ENCODE measurements around the gene KDM1A. TPM values are rescaled to one million over a fixed set of nuclear protein-coding genes. Genes with fewer than 3 reads are reported as not detected.

The KDM1A gene
- total and polyA plus RNA-seq, 4 donors: 7.4 to 46.7 (median 21.5) TPM

DNA sequence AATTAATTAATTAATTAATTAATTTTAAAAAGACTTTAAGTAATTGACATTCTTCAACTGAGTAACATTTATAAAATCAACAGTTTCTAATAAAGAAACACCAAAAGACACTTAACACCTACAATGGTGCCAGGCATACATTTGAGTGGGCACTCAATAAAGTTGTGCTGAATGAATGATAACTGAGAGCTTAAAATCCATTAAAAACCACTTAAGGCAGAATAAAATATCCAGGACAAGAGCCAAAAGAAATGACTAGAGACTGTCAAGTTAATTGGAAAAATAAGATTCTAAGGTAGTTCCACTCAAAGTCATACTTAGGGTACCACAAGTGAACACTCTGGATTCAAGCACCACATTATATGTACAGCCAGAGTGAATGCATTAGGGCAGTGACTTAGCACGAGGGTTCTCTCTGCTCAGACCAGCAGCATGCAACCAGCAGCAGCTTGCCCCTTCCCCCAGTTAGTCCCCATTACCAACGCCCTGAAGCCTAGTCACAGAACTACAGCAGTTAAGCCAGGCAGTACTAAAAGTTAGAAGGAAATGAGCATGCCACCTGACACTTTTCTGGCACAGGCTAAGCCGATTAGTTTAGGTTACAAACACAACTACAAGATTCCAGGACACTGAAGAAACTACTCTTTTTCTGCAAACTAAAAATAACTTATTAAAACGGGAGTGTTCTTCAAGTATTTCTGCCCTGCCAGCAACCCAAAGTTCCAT is 102.9 kb downstream of the KDM1A start:
- 50% methylated on average over 4 of the region's 4 CpGs for WGBS

DNA sequence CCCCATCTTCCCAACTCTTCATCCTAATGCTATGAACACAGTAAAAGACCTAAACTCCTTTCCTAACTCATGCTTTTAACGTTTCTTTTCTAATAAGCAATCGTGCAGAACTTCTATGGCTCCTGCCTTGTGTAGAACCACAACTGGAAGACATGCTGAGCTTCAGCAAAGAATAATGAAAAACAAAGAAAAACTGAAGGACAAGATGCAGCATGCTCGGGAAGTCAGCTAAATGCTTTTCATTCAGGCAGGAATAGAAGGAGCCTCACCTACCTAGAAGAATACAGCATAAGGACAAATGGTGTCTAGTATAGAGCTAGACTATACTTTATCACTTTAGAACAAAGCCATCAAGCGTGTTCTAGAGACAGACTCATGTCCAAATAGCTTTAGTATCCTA is 103.5 kb downstream of the KDM1A start:
- DNase-seq (ENCODE audit: low spot score): no peak
- H3K4me1 ChIP-seq (ENCODE audit: control insufficient read depth in 4 of 4, insufficient read depth in 4 of 4, low read length in 3 of 4): peaks cover 0 to 18% (median 4%) of the 10 kb centered on the region in 4 donors
- H3K27ac ChIP-seq (ENCODE audit: low read depth in 1 of 2, low read length in 2 of 2): no peak overlapping the region
- no peak overlapping the region for H3K4me3 ChIP-seq (ENCODE audit: low read depth in 1 of 3, low read length in 3 of 3)
- H3K9me3 ChIP-seq (ENCODE audit: control insufficient read depth in 4 of 4, low read length in 3 of 4): no peaks in the 10 kb centered on the region
- no peaks in the 10 kb centered on the region for H3K36me3 ChIP-seq (ENCODE audit: control insufficient read depth in 4 of 4, insufficient read depth in 3 of 4, low read depth in 1 of 4, low read length in 3 of 4)
- no peak overlapping the region for H3K9ac ChIP-seq (ENCODE audit: low read depth in 1 of 2, low read length in 2 of 2)
- 78% methylated on average over 4 of the region's 4 CpGs for WGBS
- TF ChIP-seq, protein P1, sequence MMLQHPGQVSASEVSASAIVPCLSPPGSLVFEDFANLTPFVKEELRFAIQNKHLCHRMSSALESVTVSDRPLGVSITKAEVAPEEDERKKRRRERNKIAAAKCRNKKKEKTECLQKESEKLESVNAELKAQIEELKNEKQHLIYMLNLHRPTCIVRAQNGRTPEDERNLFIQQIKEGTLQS (IDR thresholded peaks at IDR 0.05): no peak
- TF ChIP-seq YY1 (IDR thresholded peaks at IDR 0.05) (no peak), RXRA (IDR thresholded peaks at IDR 0.05) (no peak), EGR1 (IDR thresholded peaks at IDR 0.05; ENCODE audit: low read depth in 2 of 2) (no peak)
- no peaks in the 10 kb centered on the region for H3K27me3 ChIP-seq (ENCODE audit: control insufficient read depth in 4 of 4, insufficient read depth in 4 of 4, low read length in 3 of 4)

More for the DNA sequence above, 102.9 kb downstream of the KDM1A start:
- no peak for TF ChIP-seq YY1 (IDR thresholded peaks at IDR 0.05)
- Histone ChIP-seq H3K9ac (ENCODE audit: low read depth in 1 of 2, low read length in 2 of 2) (no peak overlapping the region), H3K27ac (ENCODE audit: low read depth in 1 of 2, low read length in 2 of 2) (no peak overlapping the region), H3K36me3 (ENCODE audit: control insufficient read depth in 4 of 4, insufficient read depth in 3 of 4, low read depth in 1 of 4, low read length in 3 of 4) (no peaks in the 10 kb centered on the region), H3K9me3 (ENCODE audit: control insufficient read depth in 4 of 4, low read length in 3 of 4) (no peaks in the 10 kb centered on the region), H3K27me3 (ENCODE audit: control insufficient read depth in 4 of 4, insufficient read depth in 4 of 4, low read length in 3 of 4) (no peaks in the 10 kb centered on the region), H3K4me1 (ENCODE audit: control insufficient read depth in 4 of 4, insufficient read depth in 4 of 4, low read length in 3 of 4) (peaks cover 0 to 18% (median 4%) of the 10 kb centered on the region in 4 donors), H3K4me3 (ENCODE audit: low read depth in 1 of 3, low read length in 3 of 3) (no peak overlapping the region)
- DNase-seq (ENCODE audit: low spot score): no peak

DNA sequence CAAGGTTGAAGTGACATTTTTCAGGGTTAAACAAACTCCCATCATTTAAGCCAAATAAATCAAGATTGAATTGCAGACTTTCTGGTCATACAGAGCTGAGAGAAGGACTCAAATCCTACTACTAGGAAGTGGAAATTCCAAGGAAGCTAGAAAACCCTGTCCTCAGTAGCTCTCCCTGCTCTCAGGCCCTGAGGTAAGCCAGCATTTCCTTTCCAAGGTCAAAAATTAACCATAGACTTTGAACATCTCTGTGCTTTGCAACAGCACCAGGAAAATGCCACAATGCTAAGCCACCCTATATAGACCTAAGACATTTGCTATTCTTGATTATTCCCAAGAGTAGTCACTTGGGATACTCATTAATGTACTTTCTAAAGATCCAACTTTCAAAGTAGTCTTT is 104.3 kb downstream of the KDM1A start:
- Histone ChIP-seq H3K4me1 (ENCODE audit: control insufficient read depth in 4 of 4, insufficient read depth in 4 of 4, low read length in 3 of 4) (peaks cover 0 to 18% (median 4%) of the 10 kb centered on the region in 4 donors), H3K9me3 (ENCODE audit: control insufficient read depth in 4 of 4, low read length in 3 of 4) (no peaks in the 10 kb centered on the region), H3K9ac (ENCODE audit: low read depth in 1 of 2, low read length in 2 of 2) (no peak overlapping the region), H3K4me3 (ENCODE audit: low read depth in 1 of 3, low read length in 3 of 3) (no peak overlapping the region), H3K27ac (ENCODE audit: low read depth in 1 of 2, low read length in 2 of 2) (no peak overlapping the region), H3K27me3 (ENCODE audit: control insufficient read depth in 4 of 4, insufficient read depth in 4 of 4, low read length in 3 of 4) (no peaks in the 10 kb centered on the region), H3K36me3 (ENCODE audit: control insufficient read depth in 4 of 4, insufficient read depth in 3 of 4, low read depth in 1 of 4, low read length in 3 of 4) (no peaks in the 10 kb centered on the region)
- TF ChIP-seq HNF4G (IDR thresholded peaks at IDR 0.05): peak; percentile 29
- TF ChIP-seq NR2F2 (IDR thresholded peaks at IDR 0.05): no peak
- TF ChIP-seq, protein P2, sequence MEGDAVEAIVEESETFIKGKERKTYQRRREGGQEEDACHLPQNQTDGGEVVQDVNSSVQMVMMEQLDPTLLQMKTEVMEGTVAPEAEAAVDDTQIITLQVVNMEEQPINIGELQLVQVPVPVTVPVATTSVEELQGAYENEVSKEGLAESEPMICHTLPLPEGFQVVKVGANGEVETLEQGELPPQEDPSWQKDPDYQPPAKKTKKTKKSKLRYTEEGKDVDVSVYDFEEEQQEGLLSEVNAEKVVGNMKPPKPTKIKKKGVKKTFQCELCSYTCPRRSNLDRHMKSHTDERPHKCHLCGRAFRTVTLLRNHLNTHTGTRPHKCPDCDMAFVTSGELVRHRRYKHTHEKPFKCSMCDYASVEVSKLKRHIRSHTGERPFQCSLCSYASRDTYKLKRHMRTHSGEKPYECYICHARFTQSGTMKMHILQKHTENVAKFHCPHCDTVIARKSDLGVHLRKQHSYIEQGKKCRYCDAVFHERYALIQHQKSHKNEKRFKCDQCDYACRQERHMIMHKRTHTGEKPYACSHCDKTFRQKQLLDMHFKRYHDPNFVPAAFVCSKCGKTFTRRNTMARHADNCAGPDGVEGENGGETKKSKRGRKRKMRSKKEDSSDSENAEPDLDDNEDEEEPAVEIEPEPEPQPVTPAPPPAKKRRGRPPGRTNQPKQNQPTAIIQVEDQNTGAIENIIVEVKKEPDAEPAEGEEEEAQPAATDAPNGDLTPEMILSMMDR (IDR thresholded peaks at IDR 0.05; ENCODE audit: low read depth, low read length, missing input control): no peak
- no peak for TF ChIP-seq FOXA2 (IDR thresholded peaks at IDR 0.05)
- peak; percentile 52 to 71 for TF ChIP-seq HNF4A (conservative IDR thresholded peaks at IDR 0.05)
- DNase-seq (ENCODE audit: low spot score): no peak

DNA sequence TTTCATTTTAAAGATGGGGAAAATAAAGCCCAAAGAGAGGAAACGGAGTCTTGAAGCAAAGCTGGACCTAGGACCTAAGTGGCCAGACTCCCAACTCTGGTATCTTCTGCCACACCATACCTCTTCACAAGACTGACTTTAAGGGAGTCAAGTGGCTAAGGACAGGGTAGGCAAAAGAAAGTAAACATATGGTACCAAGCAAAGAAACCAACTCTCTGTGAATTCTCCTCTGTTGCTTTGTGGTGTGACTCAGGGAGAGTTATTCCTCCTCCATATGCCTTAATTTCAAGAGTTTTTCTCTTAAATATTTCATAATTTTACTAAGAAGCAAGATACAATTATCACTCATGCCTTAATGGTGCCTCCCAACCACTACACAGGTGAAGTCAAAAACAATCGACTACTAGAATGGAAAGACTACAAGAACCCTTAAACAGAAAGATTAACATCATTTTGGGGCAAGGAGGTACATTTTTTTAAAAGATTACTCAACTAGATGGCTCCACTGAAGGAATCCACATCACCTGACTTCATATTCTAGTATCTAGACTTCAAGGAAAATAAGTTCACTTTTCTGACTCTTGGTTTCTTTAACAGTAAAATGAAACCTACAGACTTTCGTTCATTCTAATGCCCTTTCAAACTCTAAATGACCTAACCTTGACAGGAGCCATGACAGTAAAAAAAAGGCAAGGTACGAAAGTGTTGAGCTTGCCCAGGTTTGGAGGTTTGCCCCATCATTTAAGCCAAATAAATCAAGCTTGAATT is 105.2 kb downstream of the KDM1A start:
- H3K27ac ChIP-seq (ENCODE audit: low read depth in 1 of 2, low read length in 2 of 2): no peak overlapping the region
- no peaks in the 10 kb centered on the region for H3K36me3 ChIP-seq (ENCODE audit: control insufficient read depth in 4 of 4, insufficient read depth in 3 of 4, low read depth in 1 of 4, low read length in 3 of 4)
- H3K4me3 ChIP-seq (ENCODE audit: low read depth in 1 of 3, low read length in 3 of 3): no peak overlapping the region
- peaks cover 0 to 16% (median 3%) of the 10 kb centered on the region in 4 donors for H3K4me1 ChIP-seq (ENCODE audit: control insufficient read depth in 4 of 4, insufficient read depth in 4 of 4, low read length in 3 of 4)
- 81% methylated on average over 4 of the region's 4 CpGs for WGBS
- H3K27me3 ChIP-seq (ENCODE audit: control insufficient read depth in 4 of 4, insufficient read depth in 4 of 4, low read length in 3 of 4): no peaks in the 10 kb centered on the region
- H3K9me3 ChIP-seq (ENCODE audit: control insufficient read depth in 4 of 4, low read length in 3 of 4): no peaks in the 10 kb centered on the region
- TF ChIP-seq GABPA (IDR thresholded peaks at IDR 0.05 in 1 of 2, conservative IDR thresholded peaks at IDR 0.05 in 1 of 2) (no peak), FOXA1 (IDR thresholded peaks at IDR 0.05) (no peak), SP1 (IDR thresholded peaks at IDR 0.05) (no peak), HNF4G (IDR thresholded peaks at IDR 0.05) (no peak), RAD21 (IDR thresholded peaks at IDR 0.05) (no peak), NR2F2 (IDR thresholded peaks at IDR 0.05) (no peak)
- TF ChIP-seq, protein P3, sequence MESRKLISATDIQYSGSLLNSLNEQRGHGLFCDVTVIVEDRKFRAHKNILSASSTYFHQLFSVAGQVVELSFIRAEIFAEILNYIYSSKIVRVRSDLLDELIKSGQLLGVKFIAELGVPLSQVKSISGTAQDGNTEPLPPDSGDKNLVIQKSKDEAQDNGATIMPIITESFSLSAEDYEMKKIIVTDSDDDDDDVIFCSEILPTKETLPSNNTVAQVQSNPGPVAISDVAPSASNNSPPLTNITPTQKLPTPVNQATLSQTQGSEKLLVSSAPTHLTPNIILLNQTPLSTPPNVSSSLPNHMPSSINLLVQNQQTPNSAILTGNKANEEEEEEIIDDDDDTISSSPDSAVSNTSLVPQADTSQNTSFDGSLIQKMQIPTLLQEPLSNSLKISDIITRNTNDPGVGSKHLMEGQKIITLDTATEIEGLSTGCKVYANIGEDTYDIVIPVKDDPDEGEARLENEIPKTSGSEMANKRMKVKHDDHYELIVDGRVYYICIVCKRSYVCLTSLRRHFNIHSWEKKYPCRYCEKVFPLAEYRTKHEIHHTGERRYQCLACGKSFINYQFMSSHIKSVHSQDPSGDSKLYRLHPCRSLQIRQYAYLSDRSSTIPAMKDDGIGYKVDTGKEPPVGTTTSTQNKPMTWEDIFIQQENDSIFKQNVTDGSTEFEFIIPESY (IDR thresholded peaks at IDR 0.05): no peak
- TF ChIP-seq, protein P1 (IDR thresholded peaks at IDR 0.05): no peak
- no peak overlapping the region for H3K9ac ChIP-seq (ENCODE audit: low read depth in 1 of 2, low read length in 2 of 2)
- DNase-seq (ENCODE audit: low spot score): no peak
